CD4-positive, alpha-beta T cell treated with Interleukin-15 for 4 hours (primary cell): Measurements from ENCODE around the gene PKP3.
"Not testable (repeated sequence)": the region's sequence is repeated elsewhere in the genome, so short reads cannot be mapped to it uniquely, and the experiment has no call there.

Experiments used
- DNase-seq: peaks from one replicate; pipeline ENCODE4 v3.0.0-alpha.2; 2020; ENCODE audit warnings: low spot score

The PKP3 gene

DNA sequence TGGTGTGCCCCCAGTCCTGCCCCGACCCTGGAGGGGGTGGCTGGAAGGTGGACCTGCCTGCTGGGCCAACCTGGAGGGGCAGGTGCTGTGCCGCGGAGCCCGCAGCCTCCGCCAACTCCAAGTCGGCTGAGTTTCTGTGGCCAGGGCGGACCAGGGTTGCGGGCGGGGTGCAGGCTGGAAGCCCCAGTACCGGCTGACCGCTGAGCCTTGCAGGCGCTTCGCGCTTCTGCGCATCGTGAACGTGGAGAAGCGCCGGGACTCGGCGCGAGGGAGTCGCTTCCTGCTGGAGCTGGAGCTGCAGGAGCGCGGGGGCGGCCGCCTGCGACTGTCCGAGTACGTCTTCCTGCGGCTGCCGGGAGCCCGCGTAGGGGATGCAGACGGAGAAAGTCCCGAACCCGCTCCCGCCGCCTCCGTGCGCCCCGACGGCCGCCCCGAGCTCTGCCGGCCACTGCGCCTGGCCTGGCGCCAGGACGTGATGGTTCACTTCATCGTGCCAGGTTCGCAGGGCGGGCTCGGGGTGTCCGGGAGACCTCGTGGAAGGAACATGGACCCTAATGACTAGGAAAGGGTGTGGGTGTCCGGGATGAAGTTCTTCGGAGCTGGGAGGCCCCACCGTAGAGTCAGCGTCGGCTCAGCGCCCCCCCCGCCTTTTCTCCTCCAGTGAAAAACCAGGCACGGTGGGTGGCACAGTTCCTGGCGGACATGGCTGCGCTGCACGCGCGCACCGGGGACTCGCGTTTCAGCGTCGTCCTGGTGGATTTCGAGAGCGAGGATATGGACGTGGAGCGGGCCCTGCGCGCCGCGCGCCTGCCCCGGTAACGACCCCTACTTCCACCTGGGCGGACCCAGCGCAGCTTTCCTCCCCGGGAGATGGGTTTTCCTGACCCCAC, 14.6 kb upstream of the PKP3 start:
- no peak for DNase-seq

DNA sequence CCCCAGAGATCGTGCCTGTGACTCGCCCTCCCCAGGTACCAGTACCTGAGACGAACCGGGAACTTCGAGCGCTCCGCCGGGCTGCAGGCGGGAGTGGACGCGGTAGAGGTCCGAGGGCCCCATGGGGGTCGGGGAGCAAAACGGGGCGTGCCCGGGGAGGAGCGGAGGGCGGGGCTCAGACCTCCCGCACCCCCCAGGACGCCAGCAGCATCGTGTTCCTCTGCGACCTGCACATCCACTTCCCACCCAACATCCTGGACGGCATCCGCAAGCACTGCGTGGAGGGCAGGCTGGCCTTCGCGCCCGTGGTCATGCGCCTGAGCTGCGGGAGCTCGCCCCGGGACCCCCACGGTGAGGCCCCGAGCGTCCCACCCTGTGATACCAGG, 13.9 kb upstream of the PKP3 start:
- no peak for DNase-seq

DNA sequence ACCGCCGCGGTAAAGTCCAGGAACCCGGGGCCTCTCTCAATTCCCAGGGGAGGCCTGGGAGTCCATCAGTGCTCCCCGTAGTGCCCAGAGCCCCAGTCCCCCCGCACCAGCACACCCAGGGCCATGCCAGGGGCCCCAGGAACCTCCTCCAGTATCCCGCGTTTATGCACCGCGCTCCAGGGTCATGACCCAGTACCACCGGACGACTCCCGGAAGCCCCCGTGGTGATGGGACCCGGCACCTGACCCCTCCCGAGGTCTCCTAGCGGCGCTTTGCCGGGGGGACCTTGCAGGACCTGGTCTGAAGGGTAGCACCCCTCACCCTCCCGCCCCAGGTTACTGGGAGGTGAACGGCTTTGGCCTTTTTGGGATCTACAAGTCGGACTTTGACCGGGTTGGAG, 13.5 kb upstream of the PKP3 start:
- no peak for DNase-seq

DNA sequence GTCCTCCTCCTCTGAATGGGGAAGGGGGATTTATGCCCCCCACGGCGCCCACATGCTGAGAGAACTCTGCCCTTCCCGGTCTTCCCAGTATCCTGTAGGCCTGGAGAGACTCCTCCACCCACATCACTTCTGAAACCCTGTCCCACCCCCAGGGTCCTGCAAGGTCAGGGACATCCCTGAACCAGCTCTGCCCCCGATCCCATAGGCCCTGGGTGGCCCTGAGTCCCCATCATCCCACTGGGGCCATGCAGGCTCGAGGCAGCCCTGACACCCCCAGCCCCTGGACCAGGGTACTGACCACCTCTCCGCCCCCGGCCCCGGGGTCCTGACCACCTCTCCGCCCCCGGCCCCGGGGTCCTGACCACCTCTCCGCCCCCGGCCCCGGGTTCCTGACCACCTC, 13.0 kb upstream of the PKP3 start:
- no peak for DNase-seq

DNA sequence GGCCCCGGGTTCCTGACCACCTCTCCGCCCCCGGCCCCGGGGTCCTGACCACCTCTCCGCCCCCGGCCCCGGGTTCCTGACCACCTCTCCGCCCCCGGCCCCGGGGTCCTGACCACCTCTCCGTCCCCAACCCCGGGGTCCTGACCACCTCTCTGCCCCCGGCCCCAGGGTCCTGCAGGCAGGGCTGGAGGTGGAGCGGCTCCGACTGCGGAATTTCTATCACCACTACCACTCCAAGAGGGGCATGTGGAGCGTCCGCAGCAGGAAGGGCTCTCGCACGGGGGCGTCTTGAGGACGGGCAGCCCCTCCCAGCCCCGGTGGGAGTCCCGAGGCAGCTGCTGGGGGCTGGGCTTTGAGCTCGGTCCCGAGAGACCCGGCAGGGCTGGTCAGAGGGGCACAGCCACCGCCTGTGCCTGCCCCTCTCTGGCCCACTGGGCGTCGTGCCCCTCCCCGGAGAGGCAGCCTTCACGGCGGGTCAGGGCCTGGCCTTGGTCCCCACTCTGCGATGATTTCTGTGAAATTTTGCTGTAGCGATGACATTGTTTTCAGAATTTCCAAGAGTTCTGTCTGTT, 12.4 kb upstream of the PKP3 start:
- DNase-seq, result no peak

DNA sequence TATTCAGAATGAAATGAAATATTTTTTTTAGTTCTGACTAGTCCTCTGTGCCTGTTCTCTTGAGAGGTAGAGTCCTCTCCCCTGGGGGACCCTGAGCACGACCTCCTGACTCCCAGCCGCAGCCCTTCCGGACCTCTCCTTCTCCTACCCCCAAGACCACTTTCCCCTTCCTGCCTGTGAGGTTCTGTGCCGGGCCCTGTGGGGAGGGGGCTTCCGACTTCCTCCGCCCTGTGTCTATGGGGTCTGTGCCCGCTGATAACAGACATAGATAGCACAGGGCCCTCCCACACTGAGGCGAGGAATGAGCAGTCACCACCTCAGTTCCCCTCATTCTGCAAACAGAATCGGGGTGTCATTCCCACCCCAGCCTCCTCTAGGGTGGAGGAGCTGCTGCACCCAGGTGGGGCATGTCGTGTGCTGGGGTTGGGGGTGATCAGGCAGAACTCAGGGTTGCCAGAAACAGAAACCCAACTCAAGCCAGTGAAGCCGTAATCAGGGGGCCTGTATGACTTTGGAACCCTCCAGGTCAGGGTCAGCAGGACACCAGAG, 11.9 kb upstream of the PKP3 start:
- DNase-seq, result no peak

DNA sequence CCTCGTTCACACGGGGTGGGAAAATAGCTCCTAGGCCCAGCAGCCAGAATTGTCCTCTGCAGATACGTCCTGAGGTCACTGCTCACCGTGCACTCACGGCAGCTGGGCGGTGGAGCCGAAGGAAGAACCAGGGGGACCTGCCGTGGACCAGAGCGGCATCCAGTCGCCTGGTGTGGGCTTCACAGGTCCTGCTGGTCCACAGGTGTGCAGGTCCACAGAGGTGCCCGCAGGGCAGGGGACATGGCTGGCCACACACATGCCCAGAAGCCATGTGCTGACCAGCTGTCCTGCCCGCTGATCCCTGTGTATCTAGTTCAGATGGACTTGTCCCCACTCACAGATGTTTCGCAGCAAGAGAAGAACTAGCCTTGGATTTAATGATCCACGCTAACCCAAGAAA, 10.6 kb upstream of the PKP3 start:
- DNase-seq, result no peak

DNA sequence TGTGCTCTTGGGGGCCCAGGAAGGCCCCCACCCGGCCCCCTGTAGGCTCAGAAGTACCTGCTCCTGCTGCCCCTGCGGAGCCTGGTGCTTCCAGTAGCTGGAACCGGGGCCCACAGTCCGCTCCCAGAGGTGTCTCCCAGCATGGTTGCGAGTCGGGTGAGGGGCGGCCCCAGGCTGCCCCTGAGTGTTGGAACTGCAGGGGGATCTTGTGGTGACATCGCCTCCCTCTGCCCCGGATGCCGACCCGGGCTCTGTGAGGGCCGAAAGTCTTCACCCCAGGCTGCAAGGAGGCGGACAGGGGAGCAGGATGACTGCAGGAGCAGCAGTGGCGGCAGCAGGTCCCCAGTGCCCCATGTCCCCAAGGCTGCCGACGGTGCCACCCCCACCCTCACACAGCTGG, 9.5 kb upstream of the PKP3 start:
- DNase-seq, result no peak

DNA sequence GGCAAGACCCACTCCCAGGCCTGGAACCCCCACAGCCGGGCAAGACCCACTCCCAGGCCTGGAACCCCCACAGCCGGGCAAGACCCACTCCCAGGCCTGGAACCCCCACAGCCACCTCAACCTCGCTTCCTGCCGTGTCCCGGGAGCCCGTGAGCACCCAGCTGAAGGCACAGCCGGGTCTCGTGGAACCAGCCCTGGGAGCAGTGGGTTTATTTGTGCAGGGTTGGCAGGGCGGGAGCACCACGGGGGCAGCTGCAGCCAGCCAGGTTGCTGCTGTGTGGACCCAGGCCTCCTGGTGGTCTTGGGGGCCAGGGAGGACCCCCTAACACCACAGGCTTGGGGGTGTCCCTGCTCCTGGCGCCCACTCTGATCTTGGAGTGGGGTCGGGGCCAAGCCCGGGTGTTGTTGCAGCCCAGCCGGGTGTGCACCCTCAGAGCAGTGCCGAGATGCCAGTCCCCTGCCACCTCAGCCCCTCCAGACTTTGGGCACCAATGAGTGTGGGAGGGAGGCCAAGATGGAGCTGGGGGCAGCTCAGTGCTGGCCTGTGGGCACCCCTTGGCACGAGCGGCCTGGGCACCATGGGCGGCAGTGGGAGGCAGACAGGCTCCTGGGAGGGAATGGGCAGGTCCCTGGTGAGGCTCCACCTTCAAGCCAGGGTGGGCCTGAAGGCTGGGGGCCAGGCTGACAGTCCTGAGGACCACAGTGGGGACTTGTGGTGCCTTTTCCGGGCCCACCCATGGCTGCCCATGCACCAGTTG, 8.2 kb upstream of the PKP3 start:
- DNase-seq, result no peak

DNA sequence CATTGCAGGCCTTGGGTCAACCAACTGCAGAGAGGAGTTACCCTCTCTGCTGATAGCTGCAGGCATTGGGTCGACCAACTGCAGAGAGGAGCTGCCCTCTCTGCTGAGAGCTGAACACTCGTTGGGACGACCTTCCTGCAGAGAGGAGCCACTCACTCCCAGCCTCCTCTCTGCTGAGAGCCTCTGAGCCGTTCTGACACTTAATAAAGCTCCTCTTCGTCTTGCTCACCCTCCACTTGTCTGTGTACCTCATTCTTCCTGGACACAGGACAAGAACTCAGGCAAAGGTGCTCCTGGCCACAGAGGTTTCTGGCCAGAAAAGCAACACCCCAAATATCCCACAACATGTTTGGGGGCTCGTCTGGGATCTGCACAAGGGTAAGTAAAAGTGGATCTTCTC, 7.5 kb upstream of the PKP3 start:
- DNase-seq, result no peak

DNA sequence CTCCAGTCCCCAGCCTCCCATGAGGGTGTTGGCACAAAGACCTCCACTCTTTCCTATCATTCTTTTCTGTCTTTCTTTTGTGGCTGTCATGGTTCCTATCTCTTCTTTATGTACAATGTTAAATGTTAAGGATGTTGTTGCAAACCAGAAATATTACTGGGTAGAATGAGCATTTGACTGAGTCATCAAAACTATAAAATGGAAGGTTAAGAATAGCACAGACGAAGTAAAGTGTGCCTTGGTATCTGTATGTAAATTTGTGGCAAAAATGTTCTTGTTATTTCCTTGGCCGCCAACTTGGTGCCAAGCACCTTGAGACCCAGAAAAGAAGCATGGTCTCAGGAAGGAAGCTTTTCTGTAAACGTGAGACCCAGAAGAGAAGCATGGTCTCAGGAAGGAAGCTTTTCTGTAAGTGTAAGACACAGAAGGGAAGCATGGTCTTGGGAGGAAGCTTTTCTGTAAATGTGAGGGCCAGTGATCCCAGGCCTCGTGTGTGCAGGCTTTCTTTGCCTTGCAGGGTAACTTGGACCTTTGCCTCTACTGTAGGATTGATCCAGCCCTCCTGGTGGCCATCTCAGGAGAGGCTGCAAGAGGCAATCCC, 6.7 kb upstream of the PKP3 start:
- no peak for DNase-seq

DNA sequence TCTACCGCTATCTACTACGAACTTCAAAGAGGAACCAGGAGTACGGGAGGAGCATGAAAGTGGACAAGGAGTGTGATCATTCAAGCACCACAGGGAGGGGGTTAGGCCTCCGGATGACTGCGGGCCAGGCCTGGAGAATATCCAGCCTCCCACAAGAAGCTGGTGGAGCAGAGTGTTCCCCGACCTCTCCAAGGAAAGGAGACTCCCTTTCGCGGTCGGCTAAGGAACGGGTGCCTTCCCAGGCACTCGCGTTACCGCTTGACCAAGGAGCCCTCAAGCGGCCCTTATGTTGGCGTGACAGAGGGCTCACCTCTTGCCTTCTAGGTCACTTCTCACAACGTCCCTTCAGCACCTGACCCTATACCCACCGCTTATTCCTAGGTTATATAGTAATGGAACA, 4.6 kb upstream of the PKP3 start:
- not testable (repeated sequence) for DNase-seq

DNA sequence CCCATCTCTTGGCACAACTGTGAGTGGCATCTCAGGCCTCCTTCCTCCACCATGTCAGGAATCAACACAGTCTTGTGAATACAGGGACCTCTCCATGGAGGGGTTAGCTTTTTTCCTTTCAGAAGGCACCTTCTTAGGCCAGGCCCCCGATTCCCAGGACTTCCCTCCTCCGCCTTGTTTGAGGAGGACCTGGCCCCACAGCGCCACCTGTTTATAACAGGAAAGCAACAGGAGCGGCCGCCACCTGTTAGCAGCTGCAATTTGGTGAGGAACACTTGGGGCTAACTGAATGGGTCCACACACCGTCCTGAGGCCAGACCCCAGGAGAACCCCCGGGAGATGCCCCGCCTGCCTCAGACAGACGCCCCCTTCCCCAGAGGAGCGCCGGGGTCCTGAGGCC, 3.8 kb upstream of the PKP3 start:
- no peak for DNase-seq

DNA sequence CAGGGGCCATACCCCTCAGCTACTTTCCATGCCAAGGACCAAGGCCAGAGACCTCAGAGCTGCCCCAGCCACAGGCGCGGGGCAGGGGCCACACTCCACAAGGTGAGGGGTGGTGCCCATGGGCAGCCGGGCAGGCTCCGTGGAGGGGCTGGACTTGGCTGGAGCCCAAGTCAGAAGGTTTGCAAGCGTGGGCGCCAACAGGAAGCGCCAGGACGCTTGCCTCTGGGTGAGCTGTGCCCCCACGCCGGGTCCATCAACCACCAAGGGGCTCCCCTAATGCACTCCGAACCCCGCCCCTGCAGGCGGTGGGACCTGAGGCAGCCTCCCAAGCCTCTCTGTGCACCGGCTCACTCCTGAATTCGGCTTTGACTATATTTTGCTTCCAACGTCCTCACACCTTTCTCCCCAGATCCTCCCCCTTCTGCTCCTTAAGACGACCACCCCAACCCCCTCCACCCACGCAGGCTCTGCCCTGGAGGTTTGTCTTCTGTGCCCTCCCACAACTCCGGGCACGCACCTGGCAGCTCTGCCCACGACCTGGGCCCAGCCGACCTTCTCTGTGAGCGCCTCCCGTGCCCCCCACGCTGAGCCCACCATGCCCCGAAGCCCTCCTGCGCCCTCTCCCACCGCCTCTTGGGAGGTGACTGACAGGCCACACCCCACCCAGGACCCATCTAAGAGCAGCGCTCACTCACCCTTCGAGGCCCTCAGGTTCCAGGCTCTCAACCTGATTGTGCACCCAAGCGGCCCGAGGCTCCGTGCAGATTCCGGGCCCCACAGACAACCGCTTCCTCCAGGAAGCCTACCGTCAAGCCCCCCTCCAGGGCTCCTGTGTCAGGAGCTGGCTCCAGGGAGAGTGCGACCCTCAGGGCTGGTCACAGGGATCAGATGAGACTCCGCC, 2.6 kb upstream of the PKP3 start:
- no peak for DNase-seq

DNA sequence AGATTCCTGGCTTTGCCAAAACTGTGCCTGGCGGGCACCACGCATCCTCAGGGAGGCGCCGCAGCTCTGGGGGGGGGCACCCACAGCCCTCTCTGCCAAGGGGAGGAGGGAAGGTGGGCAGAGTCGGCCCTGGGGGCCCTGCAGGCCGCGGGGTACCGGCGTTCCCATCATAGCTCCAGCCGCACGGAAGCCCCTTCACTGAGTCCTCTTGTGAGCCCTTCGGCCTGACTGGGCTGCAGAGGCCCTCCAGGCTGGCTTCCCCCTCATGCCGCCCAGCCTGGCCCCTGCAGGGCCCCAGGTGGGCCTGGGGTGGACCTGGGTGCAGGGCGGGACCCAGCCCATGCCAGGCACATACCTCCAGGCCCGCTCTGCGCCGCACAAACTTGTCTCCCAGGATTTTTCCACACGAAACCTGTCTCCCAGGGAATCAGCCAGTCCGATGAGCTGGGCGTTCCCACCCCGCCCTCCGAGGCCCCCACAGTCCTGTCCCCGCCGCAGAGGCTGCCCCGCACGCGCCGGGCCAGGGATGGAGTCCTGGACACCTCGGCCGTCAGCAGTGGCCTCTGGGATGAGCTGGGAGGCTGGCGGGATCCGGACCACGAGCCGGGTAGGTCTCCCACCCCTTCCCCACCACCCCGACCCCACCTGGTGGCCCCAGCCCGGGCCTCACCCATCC, 1.8 kb upstream of the PKP3 start:
- DNase-seq, result no peak

DNA sequence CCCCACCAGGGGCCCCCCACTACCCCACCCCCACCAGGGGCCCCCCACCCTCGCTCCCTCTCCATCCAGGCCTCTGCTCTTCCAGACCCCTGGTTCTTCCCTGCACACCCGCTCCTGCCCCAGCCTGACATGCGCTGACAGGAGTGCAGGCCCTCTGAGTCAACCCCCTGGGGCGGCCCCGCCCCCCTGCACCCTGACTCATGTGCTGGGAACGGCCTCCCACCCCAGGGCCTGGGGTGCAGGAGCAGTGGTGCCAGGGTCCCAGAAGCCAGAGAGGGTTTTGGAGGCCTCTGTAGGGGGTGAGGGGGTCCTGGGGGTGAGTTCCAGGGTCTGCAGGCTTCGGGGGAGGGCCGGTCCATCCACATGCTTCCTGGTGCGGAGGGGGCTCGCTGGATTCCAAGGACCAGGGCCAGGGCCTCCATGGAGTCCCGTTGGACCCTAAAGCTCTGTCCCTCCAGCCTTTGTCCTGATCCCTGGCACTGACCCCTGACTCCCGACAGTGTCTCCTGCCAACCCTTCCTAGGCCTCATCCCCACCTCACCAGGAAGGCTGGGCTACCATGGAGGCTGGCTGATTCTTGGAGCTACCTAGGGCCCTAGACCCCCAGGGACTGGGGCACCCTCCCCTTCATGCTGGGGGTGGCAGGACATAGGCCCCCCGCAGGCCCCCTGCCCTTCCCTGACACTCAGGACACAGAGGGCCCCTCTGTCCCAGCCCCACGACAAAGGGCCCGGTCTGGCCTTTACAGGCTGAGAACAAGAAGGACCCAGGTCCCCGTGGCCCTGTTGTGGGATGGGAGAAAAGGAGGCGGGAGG, 583 bp upstream of the PKP3 start:
- DNase-seq, result no peak

DNA sequence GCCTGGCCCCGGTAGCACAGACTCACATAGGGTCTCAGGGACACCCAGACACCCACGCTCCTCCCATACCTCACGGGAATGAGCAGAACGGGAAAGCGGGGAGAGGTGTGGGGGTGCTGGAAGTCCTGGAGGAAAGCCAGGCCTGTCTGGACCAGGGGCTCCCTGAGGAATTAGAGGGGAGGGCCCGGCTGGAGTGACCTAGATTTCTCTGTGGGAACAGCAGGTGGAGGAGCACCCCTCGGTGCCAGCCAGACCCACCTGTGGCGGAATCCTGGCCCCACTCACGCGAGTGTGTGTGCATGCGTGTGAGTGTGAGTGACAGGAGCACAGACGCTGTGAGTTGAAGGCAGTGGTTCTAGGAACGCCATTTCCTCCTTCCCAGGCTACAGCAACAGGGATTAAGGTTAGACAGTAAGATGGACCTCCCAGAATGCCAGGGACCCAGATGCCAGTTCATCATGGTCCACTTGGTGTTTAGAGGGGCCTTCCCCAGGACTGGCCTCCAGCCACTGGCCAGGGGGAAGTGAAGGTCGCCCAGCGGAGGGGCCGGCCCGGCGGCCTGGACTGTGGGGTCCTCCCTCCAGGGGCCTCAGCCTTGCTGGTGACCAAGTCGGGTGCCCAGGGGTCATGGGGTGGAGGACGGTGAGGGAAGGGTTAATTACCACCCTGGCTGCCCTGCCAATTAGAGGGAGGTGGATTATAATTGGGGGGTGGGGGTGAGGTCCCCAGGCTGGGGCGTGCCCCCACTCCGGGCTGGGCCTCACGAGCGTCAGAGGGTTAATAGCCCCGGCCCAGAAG, 1.0 kb downstream of the PKP3 start:
- no peak for DNase-seq

DNA sequence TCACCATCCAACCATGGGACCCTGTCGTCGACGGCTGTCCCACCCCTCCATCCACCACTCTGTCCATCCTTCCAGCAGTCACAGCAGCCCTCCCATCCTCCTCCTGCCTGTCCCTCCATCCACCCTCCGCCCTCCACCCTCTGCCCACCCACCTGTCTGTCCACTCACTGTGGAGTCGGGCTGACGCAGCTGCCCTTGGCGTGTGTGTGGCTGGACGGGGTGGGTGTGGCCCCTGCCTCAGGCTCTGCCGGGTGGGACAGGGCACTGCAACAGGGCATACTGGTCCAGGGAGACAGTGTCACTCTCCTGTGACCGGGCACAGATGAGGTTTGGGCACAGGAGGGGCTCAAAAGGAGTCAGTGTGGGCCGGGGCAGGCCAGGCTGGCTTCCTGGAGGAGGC, 1.9 kb downstream of the PKP3 start:
- DNase-seq, result no peak

DNA sequence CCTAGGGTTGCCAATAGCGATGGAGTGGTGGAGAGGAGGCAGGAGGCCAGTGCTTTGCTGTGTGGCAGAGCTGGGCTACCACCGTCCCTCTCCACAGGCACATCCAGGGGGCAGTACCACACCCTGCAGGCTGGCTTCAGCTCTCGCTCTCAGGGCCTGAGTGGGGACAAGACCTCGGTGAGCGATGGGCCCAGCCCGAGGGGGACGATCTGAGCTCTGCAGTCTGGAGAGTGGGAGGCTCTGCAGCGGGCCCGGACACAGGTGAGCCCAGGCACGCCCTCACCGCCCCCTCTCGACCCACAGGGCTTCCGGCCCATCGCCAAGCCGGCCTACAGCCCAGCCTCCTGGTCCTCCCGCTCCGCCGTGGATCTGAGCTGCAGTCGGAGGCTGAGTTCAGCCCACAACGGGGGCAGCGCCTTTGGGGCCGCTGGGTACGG, 2.5 kb downstream of the PKP3 start:
- no peak for DNase-seq
